ENCODE data around the gene ADAMTSL1.

The ADAMTSL1 gene

GRCh38 chr9:18595597-18595996 is 121.6 kb downstream of the ADAMTSL1 start:
- no peaks in the 10 kb centered on the region for H3K36me3 ChIP-seq (ENCODE audit: control insufficient read depth in 2 of 2, insufficient read depth in 1 of 2, low read length in 2 of 2)
- H3K4me3 ChIP-seq (ENCODE audit: low read depth, low read length): no peak overlapping the region
- POLR2A ChIA-PET: no interaction called here
- CTCF ChIA-PET: no interaction called here
- no peaks in the 10 kb centered on the region for H3K9me3 ChIP-seq (ENCODE audit: control insufficient read depth, insufficient read depth, low read depth, low read length)
- no peaks in the 10 kb centered on the region for H3K4me1 ChIP-seq (ENCODE audit: control insufficient read depth, insufficient read depth, low read length)
- H3K27ac ChIP-seq (ENCODE audit: extremely low read depth, low read depth, low read length): no peak overlapping the region
- TF ChIP-seq ZNF843 (tag by site-specific recombination; IDR thresholded peaks at IDR 0.05) (no peak), TSHZ1 (tag by site-specific recombination; IDR thresholded peaks at IDR 0.05; ENCODE audit: borderline replicate concordance) (no peak), ZNF830 (tag by site-specific recombination; IDR thresholded peaks at IDR 0.05; ENCODE audit: low read depth) (no peak), PRDM1 (tag by site-specific recombination; IDR thresholded peaks at IDR 0.05) (no peak)

DNA sequence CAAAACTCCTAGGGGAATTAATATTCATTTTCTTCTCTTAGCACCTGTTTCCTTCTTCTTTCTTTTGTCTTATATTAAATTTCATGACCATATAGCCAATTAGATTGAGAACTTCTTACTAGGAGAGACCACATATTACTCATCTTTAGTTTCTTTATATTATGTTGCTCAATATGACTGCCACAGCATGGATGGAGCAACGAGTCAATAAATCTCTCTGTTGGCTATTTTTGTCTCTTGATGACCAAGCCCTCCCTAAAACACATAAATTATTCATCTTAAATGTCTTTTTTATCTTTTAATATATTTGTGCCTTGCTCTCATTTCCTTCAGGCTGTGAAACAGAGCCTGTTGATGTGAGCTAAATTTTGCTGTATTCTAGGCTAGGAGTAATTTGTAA is 123.0 kb downstream of the ADAMTSL1 start:
- no peak for TF ChIP-seq HOXC10 (CRISPR knock-in tag; IDR thresholded peaks at IDR 0.05)
- H3K27ac ChIP-seq (ENCODE audit: extremely low read depth, low read depth, low read length): no peak overlapping the region
- no peaks in the 10 kb centered on the region for H3K36me3 ChIP-seq (ENCODE audit: control insufficient read depth in 2 of 2, insufficient read depth in 1 of 2, low read length in 2 of 2)
- H3K9me3 ChIP-seq (ENCODE audit: control insufficient read depth, insufficient read depth, low read depth, low read length): no peaks in the 10 kb centered on the region
- CTCF ChIA-PET: no interaction called here
- POLR2A ChIA-PET: no interaction called here
- no peaks in the 10 kb centered on the region for H3K4me1 ChIP-seq (ENCODE audit: control insufficient read depth, insufficient read depth, low read length)
- no peak overlapping the region for H3K4me3 ChIP-seq (ENCODE audit: low read depth, low read length)

DNA sequence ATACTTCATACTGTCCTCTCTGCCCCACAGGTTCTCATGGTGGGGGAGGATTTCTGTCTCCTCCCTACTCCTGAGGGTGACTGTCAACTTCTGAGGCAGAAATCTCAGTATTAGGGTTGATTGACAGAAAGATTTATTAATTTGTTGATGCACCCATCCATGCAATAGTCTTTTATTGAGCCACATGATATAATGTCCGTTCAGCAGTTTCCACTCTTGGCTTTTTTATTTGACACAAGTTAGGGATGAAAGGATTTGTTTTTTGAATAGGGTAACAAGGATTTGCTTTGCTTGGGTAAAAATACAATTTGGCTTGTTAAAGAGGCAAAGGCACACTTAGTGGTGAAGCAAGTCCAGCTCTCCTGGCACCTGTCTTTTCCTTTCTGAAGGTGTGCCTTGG is 125.0 kb downstream of the ADAMTSL1 start:
- TF ChIP-seq AEBP2 (tag by site-specific recombination; IDR thresholded peaks at IDR 0.05; ENCODE audit: borderline replicate concordance) (no peak), MZF1 (tag by site-specific recombination; IDR thresholded peaks at IDR 0.05; ENCODE audit: borderline replicate concordance) (no peak), WT1 (tag by site-specific recombination; IDR thresholded peaks at IDR 0.05) (no peak), ZNF133 (tag by site-specific recombination; IDR thresholded peaks at IDR 0.05) (no peak)
- Histone ChIP-seq H3K4me3 (ENCODE audit: low read depth, low read length) (no peak overlapping the region), H3K9me3 (ENCODE audit: control insufficient read depth, insufficient read depth, low read depth, low read length) (no peaks in the 10 kb centered on the region), H3K4me1 (ENCODE audit: control insufficient read depth, insufficient read depth, low read length) (no peaks in the 10 kb centered on the region), H3K27ac (ENCODE audit: extremely low read depth, low read depth, low read length) (no peak overlapping the region), H3K36me3 (ENCODE audit: control insufficient read depth in 2 of 2, insufficient read depth in 1 of 2, low read length in 2 of 2) (no peaks in the 10 kb centered on the region)
- POLR2A ChIA-PET: no interaction called here
- CTCF ChIA-PET: interaction anchor here (0.7 kb wide), 1 partner anchor 446 kb away, joined by 3 read pairs; no protein-coding TSS in a partner anchor

GRCh38 chr9:18601026-18601425 is 127.1 kb downstream of the ADAMTSL1 start:
- ChIA-PET CTCF (no interaction called here), POLR2A (no interaction called here)
- Histone ChIP-seq H3K4me3 (ENCODE audit: low read depth, low read length) (no peak overlapping the region), H3K9me3 (ENCODE audit: control insufficient read depth, insufficient read depth, low read depth, low read length) (no peaks in the 10 kb centered on the region), H3K4me1 (ENCODE audit: control insufficient read depth, insufficient read depth, low read length) (no peaks in the 10 kb centered on the region), H3K27ac (ENCODE audit: extremely low read depth, low read depth, low read length) (no peak overlapping the region), H3K36me3 (ENCODE audit: control insufficient read depth in 2 of 2, insufficient read depth in 1 of 2, low read length in 2 of 2) (no peaks in the 10 kb centered on the region)
- TF ChIP-seq, protein P1, sequence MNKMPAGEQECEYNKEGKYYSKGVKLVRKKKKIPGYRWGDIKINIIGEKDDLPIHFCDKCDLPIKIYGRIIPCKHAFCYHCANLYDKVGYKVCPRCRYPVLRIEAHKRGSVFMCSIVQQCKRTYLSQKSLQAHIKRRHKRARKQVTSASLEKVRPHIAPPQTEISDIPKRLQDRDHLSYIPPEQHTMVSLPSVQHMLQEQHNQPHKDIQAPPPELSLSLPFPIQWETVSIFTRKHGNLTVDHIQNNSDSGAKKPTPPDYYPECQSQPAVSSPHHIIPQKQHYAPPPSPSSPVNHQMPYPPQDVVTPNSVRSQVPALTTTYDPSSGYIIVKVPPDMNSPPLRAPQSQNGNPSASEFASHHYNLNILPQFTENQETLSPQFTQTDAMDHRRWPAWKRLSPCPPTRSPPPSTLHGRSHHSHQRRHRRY (tag by site-specific recombination; IDR thresholded peaks at IDR 0.05): no peak
- no peak for TF ChIP-seq ZNF621 (tag by site-specific recombination; IDR thresholded peaks at IDR 0.05)
- TF ChIP-seq IKZF3 (tag by site-specific recombination; IDR thresholded peaks at IDR 0.05): no peak
- TF ChIP-seq ZNF266 (tag by site-specific recombination; IDR thresholded peaks at IDR 0.05; ENCODE audit: low read depth): no peak
- TF ChIP-seq, protein P2, sequence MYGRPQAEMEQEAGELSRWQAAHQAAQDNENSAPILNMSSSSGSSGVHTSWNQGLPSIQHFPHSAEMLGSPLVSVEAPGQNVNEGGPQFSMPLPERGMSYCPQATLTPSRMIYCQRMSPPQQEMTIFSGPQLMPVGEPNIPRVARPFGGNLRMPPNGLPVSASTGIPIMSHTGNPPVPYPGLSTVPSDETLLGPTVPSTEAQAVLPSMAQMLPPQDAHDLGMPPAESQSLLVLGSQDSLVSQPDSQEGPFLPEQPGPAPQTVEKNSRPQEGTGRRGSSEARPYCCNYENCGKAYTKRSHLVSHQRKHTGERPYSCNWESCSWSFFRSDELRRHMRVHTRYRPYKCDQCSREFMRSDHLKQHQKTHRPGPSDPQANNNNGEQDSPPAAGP (tag by site-specific recombination; IDR thresholded peaks at IDR 0.05): no peak
- no peak for TF ChIP-seq ZNF423 (tag by site-specific recombination; IDR thresholded peaks at IDR 0.05)
- TF ChIP-seq ZNF571 (tag by site-specific recombination; IDR thresholded peaks at IDR 0.05): no peak
- TF ChIP-seq ZNF174 (tag by site-specific recombination; IDR thresholded peaks at IDR 0.05): no peak
